ENCODE results near the gene PDE4B.

Gene PDE4B

GRCh38 chr1:66300280-66300971, 507.7 kb downstream of the PDE4B start:
- TF ChIP-seq CTCF (conservative IDR thresholded peaks at IDR 0.05): no peak
- no peak overlapping the region for H3K27ac ChIP-seq

DNA sequence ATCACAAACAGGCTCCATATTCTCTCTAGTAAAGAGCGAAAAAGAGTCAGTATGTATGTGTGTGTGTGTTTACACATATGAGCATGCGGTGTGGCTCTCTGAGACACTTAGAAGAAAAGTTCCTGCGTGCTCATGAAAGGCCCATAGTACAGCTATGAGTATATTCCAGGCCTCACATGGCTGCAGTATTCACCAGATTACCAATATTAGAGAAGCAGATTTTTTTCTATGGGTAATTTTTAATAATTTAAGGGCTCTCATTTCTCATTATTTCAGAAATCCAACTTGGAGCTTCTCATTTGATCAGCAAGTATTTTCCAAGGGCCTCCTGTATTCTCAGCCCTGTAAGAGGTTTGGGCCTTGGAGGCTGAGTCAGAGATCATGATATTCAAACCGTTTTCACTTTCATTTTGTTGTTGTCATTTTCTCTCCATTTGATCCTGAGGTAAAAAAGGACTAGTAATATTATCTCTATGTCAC, 508.3 kb downstream of the PDE4B start:
- TF ChIP-seq CTCF (conservative IDR thresholded peaks at IDR 0.05): no peak
- H3K27ac ChIP-seq: no peak overlapping the region

DNA sequence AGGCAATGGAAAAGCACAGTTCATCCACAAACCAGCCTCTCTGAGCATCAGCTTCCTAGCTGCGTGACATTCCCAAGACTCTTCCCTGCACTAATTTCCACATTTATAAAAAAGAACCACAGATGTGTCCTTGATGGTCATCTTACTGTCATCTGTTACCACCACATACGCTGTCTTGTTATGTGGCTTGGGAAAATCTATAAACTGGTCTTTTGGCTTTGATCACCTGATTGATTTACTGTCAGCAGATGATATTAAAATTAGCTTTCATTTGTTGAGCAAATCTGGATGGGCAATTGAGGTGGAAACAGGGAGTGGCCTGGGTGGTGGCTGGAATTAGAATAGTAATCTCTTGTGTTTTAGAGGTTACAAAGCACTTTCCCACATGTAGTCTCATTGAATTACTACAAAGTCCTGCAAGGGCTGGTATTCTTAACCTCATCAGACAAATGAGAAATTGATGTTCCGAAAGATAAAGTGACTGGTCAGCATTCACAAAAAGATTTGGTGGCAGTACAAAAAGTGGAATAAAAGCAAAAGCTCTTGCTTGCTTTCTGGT, 509.6 kb downstream of the PDE4B start:
- no peak overlapping the region for H3K27ac ChIP-seq
- no peak for TF ChIP-seq CTCF (conservative IDR thresholded peaks at IDR 0.05)

DNA sequence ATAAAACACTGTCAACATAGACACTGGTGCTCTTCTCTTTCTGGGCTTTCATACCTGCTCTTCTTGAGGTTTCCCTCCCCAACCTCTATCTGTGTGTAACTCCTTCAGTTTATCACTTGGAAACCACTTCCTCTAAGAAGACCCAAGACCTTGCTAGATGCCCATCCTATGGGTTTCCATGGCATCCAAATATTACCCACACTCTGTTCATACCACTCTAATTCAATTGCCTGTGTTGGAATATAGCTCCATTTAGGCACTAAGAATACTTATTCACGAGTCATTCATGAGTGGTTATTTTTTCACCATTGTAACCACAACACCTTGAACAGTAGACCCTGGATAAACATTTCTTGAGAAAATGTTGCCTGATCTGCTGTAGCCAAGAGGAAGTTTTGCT, 510.1 kb downstream of the PDE4B start:
- H3K27ac ChIP-seq: no peak overlapping the region

DNA sequence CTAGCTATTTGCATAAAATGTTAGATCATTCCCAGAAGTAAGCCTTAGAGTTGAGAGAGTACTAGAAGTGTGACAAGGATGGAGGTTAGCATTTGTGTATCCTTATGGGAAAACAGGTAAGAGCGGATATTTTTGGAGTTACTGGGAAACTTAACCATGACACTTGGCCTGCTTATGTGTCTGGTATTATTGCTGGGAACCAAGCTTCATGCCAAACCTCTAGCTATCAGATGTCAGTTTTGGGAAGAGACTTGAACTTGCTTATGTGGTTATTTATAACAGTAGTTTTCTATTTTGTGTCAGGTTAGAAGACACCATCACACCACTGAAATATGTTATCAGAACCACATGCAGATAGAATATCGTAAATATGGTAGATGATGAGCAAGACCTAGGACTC, 511.0 kb downstream of the PDE4B start:
- no peak for TF ChIP-seq CTCF (conservative IDR thresholded peaks at IDR 0.05)
- H3K27ac ChIP-seq: no peak overlapping the region

More for the DNA sequence above, 510.1 kb downstream of the PDE4B start:
- no peak for TF ChIP-seq CTCF (conservative IDR thresholded peaks at IDR 0.05)

GRCh38 chr1:66304128-66304527, 511.4 kb downstream of the PDE4B start:
- TF ChIP-seq CTCF (conservative IDR thresholded peaks at IDR 0.05): no peak
- H3K27ac ChIP-seq: no peak overlapping the region

GRCh38 chr1:66305927-66306326, 513.2 kb downstream of the PDE4B start:
- H3K27ac ChIP-seq: no peak overlapping the region
- no peak for TF ChIP-seq CTCF (conservative IDR thresholded peaks at IDR 0.05)

All from VCaP (cell line).